Calu3 (cell line): ENCODE measurements around the gene RBM38. TPM values are rescaled to one million over a fixed set of nuclear protein-coding genes. Genes with fewer than 3 reads are reported as not detected.

Experiments used
- BruUV-seq: library from RNA; stranded (reverse); fragments of 400-500 nt; replicated peaks from 2 replicates; lab custom pipeline; 2021; lab: Mats Ljungman, UMichigan
- CTCF ChIA-PET: fragments of 300-600 bp; sonication (Branson Sonifier 250); formaldehyde crosslinking; loops from one replicate; lab custom pipeline; 2022; ENCODE audit warnings: antibody characterized with exemption; lab: Charles Lee
- DNase-seq: peaks from one replicate; pipeline ENCODE4 v3.0.0; 2022
- H3K27ac Mint-ChIP-seq: one replicate; pipeline ENCODE4 v1.8.0; 2022; ENCODE audit warnings: mixed read lengths; ENCODE audit not compliant: unreplicated experiment
- H3K27me3 Mint-ChIP-seq: one replicate; pipeline ENCODE4 v1.8.0; 2022; ENCODE audit warnings: mixed read lengths; ENCODE audit not compliant: unreplicated experiment
- H3K36me3 Mint-ChIP-seq: one replicate; pipeline ENCODE4 v1.8.0; 2022; ENCODE audit warnings: mild to moderate bottlenecking, moderate library complexity, mixed read lengths; ENCODE audit not compliant: insufficient read depth, unreplicated experiment
- H3K4me1 Mint-ChIP-seq: one replicate; pipeline ENCODE4 v1.8.0; 2022; ENCODE audit warnings: mild to moderate bottlenecking, low read depth, mixed read lengths; ENCODE audit not compliant: unreplicated experiment
- H3K4me3 Mint-ChIP-seq: one replicate; pipeline ENCODE4 v1.8.0; 2022; ENCODE audit warnings: mild to moderate bottlenecking, low read depth, moderate library complexity, mixed read lengths; ENCODE audit not compliant: unreplicated experiment
- H3K9me3 Mint-ChIP-seq: one replicate; pipeline ENCODE4 v1.8.0; 2022; ENCODE audit warnings: low read depth, mixed read lengths; ENCODE audit not compliant: unreplicated experiment
- intact Hi-C: fragments of 100-400 bp; cut with micrococcal nuclease; formaldehyde crosslinking; loops from one replicate; pipeline ENCODE4 v1.10.0; 2022; ENCODE audit not compliant: unreplicated experiment
- total RNA-seq: library from RNA; stranded (reverse); gene quantifications from 2 replicates; pipeline ENCODE4 v1.2.3, GENCODE V29; 2022
- TF ChIP-seq, protein P1 (sequence below): fragments of 200-600 bp; IDR thresholded peaks from one replicate; pipeline ENCODE4 v1.8.0; 2022; ENCODE audit warnings: antibody characterized with exemption; ENCODE audit not compliant: unreplicated experiment

Gene RBM38
- total RNA-seq, 1 experiment from 2014 or later = 29.5 TPM

DNA sequence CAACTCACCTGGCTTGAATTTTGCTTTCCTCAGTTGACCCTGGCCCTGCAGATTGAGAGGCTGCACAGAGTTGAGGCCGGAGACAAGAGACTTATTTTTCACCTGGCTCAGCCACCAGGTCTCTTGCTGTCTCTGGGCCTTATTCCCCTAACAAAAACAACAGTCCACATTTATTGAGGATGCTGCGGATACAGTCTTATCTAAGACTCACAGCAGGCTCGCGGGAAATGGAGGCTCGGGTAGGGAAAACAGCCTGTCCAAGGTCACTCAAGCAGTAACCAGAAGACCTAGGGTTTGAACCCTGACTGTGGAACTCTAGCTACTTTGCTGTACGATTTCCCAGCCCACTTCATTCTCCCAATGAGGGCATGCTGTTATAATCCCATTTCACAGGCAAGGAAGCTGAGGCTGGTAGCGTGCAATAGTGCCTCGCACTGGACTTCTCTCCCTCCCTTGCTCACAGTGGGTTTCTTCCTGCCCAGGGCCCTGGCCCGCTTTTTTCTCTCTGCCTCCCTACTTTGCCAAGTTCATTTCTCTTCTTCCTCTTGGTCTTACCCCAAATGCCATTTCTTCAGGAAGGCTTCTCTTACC lies 57.7 kb downstream of the RBM38 start:
- H3K36me3 Mint-ChIP-seq = no peaks in the 10 kb centered on the region
- BruUV-seq = no TSS peak
- no peak overlapping the region for H3K4me3 Mint-ChIP-seq
- no peak for DNase-seq
- TF ChIP-seq, protein P1, sequence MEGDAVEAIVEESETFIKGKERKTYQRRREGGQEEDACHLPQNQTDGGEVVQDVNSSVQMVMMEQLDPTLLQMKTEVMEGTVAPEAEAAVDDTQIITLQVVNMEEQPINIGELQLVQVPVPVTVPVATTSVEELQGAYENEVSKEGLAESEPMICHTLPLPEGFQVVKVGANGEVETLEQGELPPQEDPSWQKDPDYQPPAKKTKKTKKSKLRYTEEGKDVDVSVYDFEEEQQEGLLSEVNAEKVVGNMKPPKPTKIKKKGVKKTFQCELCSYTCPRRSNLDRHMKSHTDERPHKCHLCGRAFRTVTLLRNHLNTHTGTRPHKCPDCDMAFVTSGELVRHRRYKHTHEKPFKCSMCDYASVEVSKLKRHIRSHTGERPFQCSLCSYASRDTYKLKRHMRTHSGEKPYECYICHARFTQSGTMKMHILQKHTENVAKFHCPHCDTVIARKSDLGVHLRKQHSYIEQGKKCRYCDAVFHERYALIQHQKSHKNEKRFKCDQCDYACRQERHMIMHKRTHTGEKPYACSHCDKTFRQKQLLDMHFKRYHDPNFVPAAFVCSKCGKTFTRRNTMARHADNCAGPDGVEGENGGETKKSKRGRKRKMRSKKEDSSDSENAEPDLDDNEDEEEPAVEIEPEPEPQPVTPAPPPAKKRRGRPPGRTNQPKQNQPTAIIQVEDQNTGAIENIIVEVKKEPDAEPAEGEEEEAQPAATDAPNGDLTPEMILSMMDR = no peak
- no peaks in the 10 kb centered on the region for H3K9me3 Mint-ChIP-seq
- CTCF ChIA-PET = no interaction called here
- H3K27ac Mint-ChIP-seq = no peak overlapping the region
- intact Hi-C loops = no loop called here
- H3K4me1 Mint-ChIP-seq = peaks cover 8% of the 10 kb centered on the region
- H3K27me3 Mint-ChIP-seq = peaks cover 99% of the 10 kb centered on the region

DNA sequence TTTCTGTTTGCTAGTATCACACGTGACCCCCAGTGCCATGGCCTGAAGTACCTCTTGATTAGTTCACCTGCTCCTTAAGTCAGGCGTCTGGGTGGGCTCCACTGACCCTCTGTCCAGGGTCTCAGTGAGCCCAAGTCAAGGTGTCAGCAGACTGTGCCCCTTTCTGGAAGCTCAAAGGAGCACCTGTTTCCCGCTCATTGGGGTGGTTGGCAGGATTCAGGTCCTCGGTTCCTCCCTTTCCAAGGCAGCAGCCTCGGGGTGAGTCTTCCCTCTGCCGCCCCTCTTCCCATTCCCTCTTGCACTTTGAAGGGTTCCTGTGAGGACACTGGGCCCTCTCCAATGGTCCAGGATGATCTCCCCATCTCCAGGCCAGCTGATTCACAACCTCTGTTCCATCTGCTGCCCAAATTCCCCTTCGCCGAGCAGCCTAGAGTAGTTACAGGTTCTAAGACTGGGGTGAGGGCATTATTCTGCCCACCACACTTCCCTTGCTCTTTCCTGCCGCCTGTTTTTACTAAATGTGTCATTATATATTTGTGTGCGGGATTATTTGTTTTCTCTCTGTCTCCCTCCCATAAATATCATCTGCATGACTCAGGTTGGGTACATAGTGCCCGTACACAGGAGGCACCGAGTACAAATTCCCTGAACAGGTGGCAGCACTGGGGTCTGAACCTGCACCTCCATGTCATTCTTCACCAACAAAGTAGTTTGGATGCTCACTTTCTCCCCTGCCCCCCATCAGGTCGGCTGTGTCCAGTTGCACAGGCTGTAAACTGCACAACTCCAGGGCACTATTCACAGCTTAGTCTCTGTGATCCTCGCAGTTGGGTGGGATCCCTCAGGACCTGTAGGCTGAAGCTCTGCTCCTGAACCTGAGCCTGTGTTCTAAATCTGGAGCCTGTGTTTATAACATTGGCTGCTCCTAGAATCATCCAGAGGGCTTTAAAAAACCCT lies 58.5 kb downstream of the RBM38 start:
- Mint-ChIP-seq H3K27ac (no peak overlapping the region), H3K36me3 (no peaks in the 10 kb centered on the region), H3K4me1 (peaks cover 8% of the 10 kb centered on the region), H3K9me3 (no peaks in the 10 kb centered on the region), H3K4me3 (no peak overlapping the region), H3K27me3 (peaks cover 100% of the 10 kb centered on the region)
- TF ChIP-seq, protein P1 = no peak
- intact Hi-C loops = no loop called here
- no TSS peak for BruUV-seq
- CTCF ChIA-PET = no interaction called here
- no peak for DNase-seq

DNA sequence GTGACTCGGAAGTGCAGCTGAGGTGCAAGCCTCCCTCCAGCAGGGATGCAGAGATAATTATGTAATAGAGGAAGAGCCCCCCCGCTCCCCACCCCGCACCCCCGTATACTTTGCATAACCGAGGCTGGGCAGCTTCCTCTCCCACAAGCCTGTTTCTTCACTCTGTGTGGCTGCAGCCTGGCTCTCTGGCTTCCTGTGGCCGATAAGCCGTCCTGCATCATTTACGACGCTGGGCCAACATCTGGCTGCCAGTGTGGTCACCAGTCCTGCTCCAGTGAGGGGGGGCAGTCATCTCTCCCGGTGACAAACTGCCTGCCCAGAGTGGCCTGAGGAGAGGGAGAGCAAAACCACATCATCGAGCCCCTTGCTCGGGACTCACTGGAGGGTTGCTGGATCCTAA lies 59.2 kb downstream of the RBM38 start:
- CTCF ChIA-PET = no interaction called here
- BruUV-seq = no TSS peak
- H3K4me3 Mint-ChIP-seq = no peak overlapping the region
- H3K4me1 Mint-ChIP-seq = peaks cover 8% of the 10 kb centered on the region
- H3K27ac Mint-ChIP-seq = no peak overlapping the region
- TF ChIP-seq, protein P1 = no peak
- intact Hi-C loops = no loop called here
- no peak for DNase-seq
- no peaks in the 10 kb centered on the region for H3K36me3 Mint-ChIP-seq
- peaks cover 100% of the 10 kb centered on the region for H3K27me3 Mint-ChIP-seq
- H3K9me3 Mint-ChIP-seq = no peaks in the 10 kb centered on the region

DNA sequence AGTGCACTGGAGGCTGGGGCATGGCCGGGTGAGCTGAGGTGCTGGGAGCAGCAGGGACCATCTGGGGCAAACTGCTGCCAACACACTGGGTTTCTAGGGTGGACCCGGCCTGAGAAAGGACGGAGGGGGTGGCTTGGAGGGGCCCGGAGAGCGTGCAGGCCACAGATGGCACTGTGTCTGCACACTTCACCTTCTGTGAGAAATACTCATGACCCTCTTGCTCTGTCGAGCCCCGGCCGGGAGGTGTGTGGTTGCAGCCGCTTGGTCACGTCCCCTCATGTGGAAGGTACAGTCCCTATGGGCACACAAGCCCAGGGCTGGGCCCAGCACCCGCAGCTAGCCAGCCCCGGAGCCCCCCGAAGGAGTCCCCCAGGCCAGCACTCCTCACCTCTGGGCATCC lies 59.7 kb downstream of the RBM38 start:
- CTCF ChIA-PET = no interaction called here
- BruUV-seq = no TSS peak
- no peak overlapping the region for H3K27ac Mint-ChIP-seq
- TF ChIP-seq, protein P1 = no peak
- intact Hi-C loops = no loop called here
- H3K4me3 Mint-ChIP-seq = no peak overlapping the region
- H3K4me1 Mint-ChIP-seq = peaks cover 8% of the 10 kb centered on the region
- H3K36me3 Mint-ChIP-seq = no peaks in the 10 kb centered on the region
- H3K27me3 Mint-ChIP-seq = peaks cover 100% of the 10 kb centered on the region
- DNase-seq = no peak
- no peaks in the 10 kb centered on the region for H3K9me3 Mint-ChIP-seq
